AG04449 (cell line): ENCODE measurements around the gene CCL16.

Source experiments
- CTCF ChIA-PET: fragments of 350-600 bp; formaldehyde crosslinking; extraction: SDS; loops from one replicate; lab custom pipeline; 2021; ENCODE audit warnings: antibody characterized with exemption; lab: Yijun Ruan, JAX
- POLR2A ChIA-PET: fragments of 400-600, 350-600 bp; formaldehyde crosslinking; extraction: SDS; loops from one replicate; lab custom pipeline; 2020; ENCODE audit warnings: antibody characterized with exemption, inconsistent platforms; lab: Yijun Ruan, JAX
- DNase-seq: peaks from one replicate; pipeline ENCODE4 v3.0.0-alpha.2; 2010; ENCODE audit warnings: low read depth, low spot score
- H3K4me3 ChIP-seq: 2 replicates; pipeline ENCODE4 v1.5.1; 2011; ENCODE audit warnings: low read depth, mild to moderate bottlenecking, control low read depth, low read length
- TF ChIP-seq, protein P1 (sequence below): IDR thresholded peaks from one replicate; pipeline ENCODE4 v1.5.1; 2011; ENCODE audit warnings: mild to moderate bottlenecking, moderate library complexity, low read length, control low read depth, inconsistent platforms; ENCODE audit not compliant: insufficient read depth; ENCODE audit errors: missing control alignments

CCL16 gene

DNA sequence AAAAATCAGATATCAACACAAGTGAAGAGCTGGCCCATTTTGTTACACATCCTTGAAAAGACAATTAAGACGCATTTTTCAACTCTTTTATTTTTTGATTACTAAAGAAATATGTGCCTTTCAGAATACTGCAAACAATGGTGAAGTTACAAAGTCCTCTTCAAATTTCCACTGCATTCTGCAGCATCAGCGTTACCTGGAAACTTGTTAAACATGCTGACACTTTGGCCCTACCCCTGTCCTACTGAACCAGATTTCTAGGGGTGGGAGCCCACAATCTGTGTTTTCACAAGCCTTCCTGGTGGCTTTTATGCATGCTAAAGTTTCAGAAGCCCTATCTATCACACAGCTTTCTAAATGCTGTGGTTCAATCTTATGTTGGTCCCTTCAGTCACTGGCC is 9.8 kb upstream of the CCL16 start:
- TF ChIP-seq, protein P1, sequence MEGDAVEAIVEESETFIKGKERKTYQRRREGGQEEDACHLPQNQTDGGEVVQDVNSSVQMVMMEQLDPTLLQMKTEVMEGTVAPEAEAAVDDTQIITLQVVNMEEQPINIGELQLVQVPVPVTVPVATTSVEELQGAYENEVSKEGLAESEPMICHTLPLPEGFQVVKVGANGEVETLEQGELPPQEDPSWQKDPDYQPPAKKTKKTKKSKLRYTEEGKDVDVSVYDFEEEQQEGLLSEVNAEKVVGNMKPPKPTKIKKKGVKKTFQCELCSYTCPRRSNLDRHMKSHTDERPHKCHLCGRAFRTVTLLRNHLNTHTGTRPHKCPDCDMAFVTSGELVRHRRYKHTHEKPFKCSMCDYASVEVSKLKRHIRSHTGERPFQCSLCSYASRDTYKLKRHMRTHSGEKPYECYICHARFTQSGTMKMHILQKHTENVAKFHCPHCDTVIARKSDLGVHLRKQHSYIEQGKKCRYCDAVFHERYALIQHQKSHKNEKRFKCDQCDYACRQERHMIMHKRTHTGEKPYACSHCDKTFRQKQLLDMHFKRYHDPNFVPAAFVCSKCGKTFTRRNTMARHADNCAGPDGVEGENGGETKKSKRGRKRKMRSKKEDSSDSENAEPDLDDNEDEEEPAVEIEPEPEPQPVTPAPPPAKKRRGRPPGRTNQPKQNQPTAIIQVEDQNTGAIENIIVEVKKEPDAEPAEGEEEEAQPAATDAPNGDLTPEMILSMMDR, result no peak
- ChIA-PET CTCF (no interaction called here), POLR2A (no interaction called here)
- H3K4me3 ChIP-seq, result no peak overlapping the region
- DNase-seq, result no peak

DNA sequence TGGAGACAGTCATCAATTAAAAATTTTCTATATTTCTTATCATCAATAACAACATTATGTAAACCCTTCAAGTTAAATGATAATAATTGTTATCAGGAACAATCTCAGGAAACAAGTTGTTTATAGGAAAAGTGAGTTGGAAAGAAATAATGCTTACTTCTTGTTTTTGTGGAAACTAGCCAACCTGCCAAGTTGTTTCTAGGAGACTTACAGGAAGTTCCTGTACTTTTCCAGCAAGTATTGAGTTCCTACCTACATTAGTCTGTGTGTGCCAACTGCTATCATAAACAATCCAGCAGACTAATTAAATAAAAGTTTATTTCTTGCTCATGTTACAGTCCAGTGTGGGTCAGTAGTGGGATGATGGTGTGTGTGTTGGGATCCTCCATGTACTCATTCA is 6.9 kb upstream of the CCL16 start:
- TF ChIP-seq, protein P1, result no peak
- DNase-seq, result no peak
- POLR2A ChIA-PET, result no interaction called here
- H3K4me3 ChIP-seq, result no peak overlapping the region
- CTCF ChIA-PET, result interaction anchor here (1.4 kb wide), 1 partner anchor 18 kb away, joined by 4 read pairs; no protein-coding TSS in a partner anchor

DNA sequence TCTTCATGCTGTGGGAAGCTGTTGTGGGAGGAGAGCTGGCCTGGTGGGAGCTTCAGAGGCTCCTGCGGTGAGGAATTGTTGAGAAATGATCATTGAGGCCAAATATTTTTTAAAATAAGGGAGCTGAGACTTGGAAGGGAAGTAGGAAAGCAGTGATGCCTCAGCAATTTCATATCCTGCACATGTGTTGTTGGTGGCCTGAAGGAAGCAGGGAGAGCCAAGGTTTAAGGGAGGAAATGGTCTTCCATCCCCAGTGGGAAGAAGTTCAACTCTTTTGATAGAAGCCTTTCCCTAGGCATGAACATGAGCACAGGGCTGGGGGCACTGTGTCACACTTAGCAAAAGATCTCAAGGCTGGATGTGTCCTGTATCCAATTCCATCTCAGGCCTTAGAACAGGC is 5.3 kb upstream of the CCL16 start, which contains the start of gene CCL14:
Gene CCL14 (minus strand): TSS at position 87 of the 400 bp plus-strand sequence. CDS start 80 bp downstream, at position 7.
- ChIA-PET CTCF (interaction anchor here (1.4 kb wide), 1 partner anchor 17 kb away, joined by 4 read pairs; no protein-coding TSS in a partner anchor), POLR2A (no interaction called here)
- H3K4me3 ChIP-seq, result no peak within 1 kb of the TSS
- TF ChIP-seq, protein P1, result no peak
- DNase-seq, result no peak

DNA sequence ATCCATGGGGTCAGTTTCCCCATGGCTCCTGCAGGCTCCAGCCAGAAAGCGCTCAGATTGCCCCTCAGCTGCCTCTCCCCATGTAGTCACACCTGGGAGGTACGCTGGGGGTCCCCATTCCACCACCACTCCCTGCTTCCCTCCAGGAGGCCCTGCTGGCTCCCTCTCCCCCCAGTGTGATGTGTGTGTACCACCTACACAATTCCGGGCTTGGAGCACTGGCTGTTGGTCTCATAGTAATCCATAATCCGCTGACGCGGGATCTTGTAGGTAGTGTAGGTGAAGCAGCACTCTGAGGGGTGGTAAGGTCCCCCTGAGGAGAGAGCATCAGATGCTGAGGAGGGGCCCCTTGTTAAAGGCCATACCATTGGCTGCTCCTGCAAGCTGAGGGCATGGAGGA is 2.8 kb upstream of the CCL16 start:
- CTCF ChIA-PET, result no interaction called here
- POLR2A ChIA-PET, result no interaction called here
- TF ChIP-seq, protein P1, result no peak
- DNase-seq, result no peak
- no peak overlapping the region for H3K4me3 ChIP-seq

DNA sequence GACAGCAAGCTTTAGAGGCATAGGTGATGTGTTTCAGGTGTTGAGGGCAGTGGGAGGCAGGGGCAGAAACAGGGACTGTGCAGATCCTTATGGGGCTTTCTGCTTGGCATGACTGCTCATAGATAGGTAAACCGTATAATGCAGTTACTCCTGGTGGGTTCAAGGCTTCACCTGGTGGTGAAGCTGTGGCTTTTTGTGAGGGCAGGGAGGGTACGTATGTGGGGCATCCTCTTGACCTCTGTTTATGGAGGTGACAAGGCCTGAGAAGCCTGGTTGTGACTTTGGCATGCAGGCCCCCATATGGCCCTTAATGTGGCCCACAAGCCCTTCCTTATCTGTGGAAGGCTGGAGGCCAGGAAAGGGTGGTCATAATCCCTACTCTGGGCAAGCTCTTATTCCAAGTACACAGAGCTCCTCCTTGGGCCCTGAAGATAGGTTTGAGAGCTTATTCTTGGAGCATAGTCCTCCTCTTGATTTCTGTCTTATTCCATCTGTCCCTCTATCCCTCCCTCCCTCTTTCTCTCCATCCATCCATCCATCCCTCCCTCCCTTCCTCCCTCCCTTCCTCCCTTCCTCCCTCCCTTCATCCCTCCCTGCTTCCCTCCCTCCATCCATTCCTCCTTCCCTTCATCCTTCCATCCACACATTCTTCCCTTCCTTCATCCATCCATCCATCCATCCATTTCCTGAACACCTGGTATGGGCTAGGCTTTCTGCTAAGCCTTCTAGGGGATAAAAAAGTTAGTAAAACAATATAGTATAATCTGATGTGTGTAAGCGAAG is 1.3 kb upstream of the CCL16 start:
- DNase-seq, result no peak
- POLR2A ChIA-PET, result no interaction called here
- no peak overlapping the region for H3K4me3 ChIP-seq
- CTCF ChIA-PET, result interaction anchor here (0.9 to 1.5 kb wide), 2 partner anchors 11 to 13 kb away, joined by 5 read pairs; no protein-coding TSS in a partner anchor
- TF ChIP-seq, protein P1, result no peak

DNA sequence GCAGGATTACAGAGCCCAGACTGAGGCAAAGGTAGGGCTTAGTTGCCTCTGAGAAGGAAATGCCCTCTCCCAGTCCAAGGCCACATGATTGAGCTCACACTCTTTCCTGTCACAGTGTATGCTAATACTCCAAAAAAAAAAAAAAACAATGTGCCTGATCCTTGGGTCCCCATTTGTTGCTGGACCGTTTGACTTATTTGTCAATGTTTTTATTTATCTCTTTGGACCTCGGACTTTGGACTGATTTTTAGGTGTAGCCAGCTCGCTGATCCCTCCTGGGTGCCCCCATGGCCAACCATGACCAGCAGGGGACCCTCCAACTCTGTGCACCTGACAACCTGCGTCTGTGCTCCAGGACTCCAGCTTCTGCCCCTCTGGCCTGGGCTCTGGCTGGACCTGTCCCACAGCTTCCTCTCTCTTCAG is 622 bp upstream of the CCL16 start:
- TF ChIP-seq, protein P1, result no peak
- ChIA-PET POLR2A (no interaction called here), CTCF (interaction anchor here (0.9 kb wide), 1 partner anchor 11 kb away, joined by 5 read pairs; no protein-coding TSS in a partner anchor)
- no peak overlapping the region for H3K4me3 ChIP-seq
- no peak for DNase-seq
